SK-N-SH (cell line): ENCODE results near the gene NDUFAF8. TPM values are rescaled to one million over a fixed set of nuclear protein-coding genes. Genes with fewer than 3 reads are reported as not detected.

Experiments used
- CTCF ChIA-PET: fragments of 300-600, 350-600 bp; formaldehyde crosslinking; extraction: SDS; loops from one replicate; lab custom pipeline; 2021; lab: Yijun Ruan, JAX
- POLR2A ChIA-PET: fragments of 350-600 bp; sonication (Branson Sonifier 250); formaldehyde crosslinking; extraction: SDS; loops from one replicate; lab custom pipeline; 2020; ENCODE audit warnings: antibody characterized with exemption, inconsistent platforms; lab: Yijun Ruan, JAX
- DNase-seq: peaks from one replicate; pipeline ENCODE4 v3.0.0; 2012
- H2AFZ ChIP-seq: fragments of 200-600 bp; sonication (generic); 2 replicates; pipeline ENCODE4 v1.8.1; 2016; ENCODE audit warnings: antibody characterized with exemption, mild to moderate bottlenecking, low read depth
- H3F3A ChIP-seq: fragments of 200-600 bp; sonication (generic); replicated peaks from 2 replicates; pipeline ENCODE3; 2016; ENCODE audit warnings: antibody characterized with exemption, mild to moderate bottlenecking; ENCODE audit not compliant: insufficient read depth
- H3K27ac ChIP-seq, 2 experiments: fragments of 200-500 bp in 1 of 2; fragments of 200-600 bp in 1 of 2; sonication (Bioruptor generic) in 1 of 2; sonication (generic), shearing (Covaris generic) in 1 of 2; 2 replicates each; pipeline versions ENCODE4 v1.5.1 to v1.6.1; 2014 to 2016; ENCODE audit warnings: low read depth in 2 of 2, inconsistent platforms in 1 of 2, low read length in 1 of 2, mild to moderate bottlenecking in 1 of 2, mixed read lengths in 1 of 2
- H3K27me3 ChIP-seq: fragments of 200-600 bp; sonication (generic), shearing (Covaris generic); 2 replicates; pipeline ENCODE4 v1.6.1; 2016; ENCODE audit warnings: mixed run types; ENCODE audit not compliant: insufficient read depth
- H3K36me3 ChIP-seq, 2 experiments: fragments of 200-500 bp in 1 of 2; fragments of 200-600 bp in 1 of 2; sonication (Bioruptor generic) in 1 of 2; sonication (generic) in 1 of 2; replicated peaks in 1 of 2; 2 replicates each; pipeline versions ENCODE3 to v1.5.1; 2014 to 2016; ENCODE audit warnings: low read length in 1 of 2, mild to moderate bottlenecking in 1 of 2; ENCODE audit not compliant: insufficient read depth in 2 of 2, control insufficient read depth in 1 of 2
- H3K4me1 ChIP-seq, 2 experiments: fragments of 200-500 bp in 1 of 2; fragments of 200-600 bp in 1 of 2; sonication (Bioruptor generic) in 1 of 2; sonication (generic), shearing (Covaris generic) in 1 of 2; 2 replicates each; pipeline versions ENCODE4 v1.5.1 to v1.6.1; 2014 to 2016; ENCODE audit warnings: low read depth in 1 of 2, low read length in 1 of 2, mixed run types in 1 of 2; ENCODE audit not compliant: insufficient read depth in 2 of 2, control insufficient read depth in 1 of 2
- H3K4me2 ChIP-seq: fragments of 200-600 bp; sonication (generic), shearing (Covaris generic); 2 replicates; pipeline ENCODE4 v1.6.1; 2017; ENCODE audit warnings: mixed run types
- H3K4me3 ChIP-seq, 2 experiments: fragments of 200-500 bp in 1 of 2; fragments of 200-600 bp in 1 of 2; sonication (Bioruptor generic) in 1 of 2; sonication (generic), shearing (Covaris generic) in 1 of 2; 2 replicates each; pipeline versions ENCODE4 v1.5.1 to v1.8.1; 2014 to 2016; ENCODE audit warnings: low read depth in 2 of 2, inconsistent platforms in 1 of 2, low read length in 1 of 2, mild to moderate bottlenecking in 1 of 2, mixed read lengths in 1 of 2, moderate library complexity in 1 of 2
- H3K79me2 ChIP-seq: fragments of 200-600 bp; sonication (generic); 2 replicates; pipeline ENCODE4 v1.8.1; 2017; ENCODE audit warnings: mild to moderate bottlenecking; ENCODE audit not compliant: insufficient read depth
- H3K9ac ChIP-seq: fragments of 200-600 bp; sonication (generic); 2 replicates; pipeline ENCODE4 v1.6.1; 2017; ENCODE audit warnings: mixed run types
- H3K9me2 ChIP-seq: fragments of 200-600 bp; sonication (generic); 2 replicates; pipeline ENCODE4 v1.6.1; 2017; ENCODE audit warnings: mixed run types
- H3K9me3 ChIP-seq: fragments of 200-600 bp; sonication (generic); 2 replicates; pipeline ENCODE4 v1.6.1; 2017; ENCODE audit warnings: mixed run types, mild to moderate bottlenecking, moderate library complexity
- H4K20me1 ChIP-seq: fragments of 200-600 bp; sonication (generic); 2 replicates; pipeline ENCODE4 v1.6.1; 2017; ENCODE audit warnings: mild to moderate bottlenecking, mixed run types; ENCODE audit not compliant: insufficient read depth
- EP300 ChIP-seq, 2 experiments: IDR thresholded peaks; 2 replicates each; pipeline versions ENCODE4 v1.4.0 to v1.6.1; 2012; ENCODE audit warnings: borderline replicate concordance in 1 of 2, low read depth in 1 of 2, low read length in 1 of 2
- MAX ChIP-seq: IDR thresholded peaks from 2 replicates; pipeline ENCODE4 v1.4.0; 2012; ENCODE audit warnings: low read depth
- MEF2A ChIP-seq: IDR thresholded peaks from 2 replicates; pipeline ENCODE4 v1.4.0; 2012; ENCODE audit warnings: low read depth, borderline replicate concordance
- NFIC ChIP-seq: IDR thresholded peaks from 2 replicates; pipeline ENCODE4 v1.4.0; 2012; ENCODE audit warnings: borderline replicate concordance
- RFX5 ChIP-seq: IDR thresholded peaks from 2 replicates; pipeline ENCODE4 v1.6.1; 2012; ENCODE audit warnings: mild to moderate bottlenecking, improper control_type of control experiment, low read length
- TCF12 ChIP-seq: IDR thresholded peaks from 2 replicates; pipeline ENCODE4 v1.4.0; 2012
- WGBS: methylation state at CpG from one replicate; pipeline ENCODE4 v1.1.6; 2017; ENCODE audit warnings: low lambda C conversion rate; 5-methylcytosine and 5-hydroxymethylcytosine counted together
- polyA plus RNA-seq, 3 experiments: library from polyadenylated mRNA; depleted of rRNA; stranded (reverse); fragments of >200 nt; gene quantifications; 2 replicates each; pipeline ENCODE4 v1.2.3, GENCODE V29; 2012
- TF ChIP-seq, protein P1 (sequence below): IDR thresholded peaks from 2 replicates; pipeline ENCODE4 v1.4.0; 2012; ENCODE audit warnings: low read depth, borderline replicate concordance

Gene NDUFAF8
- polyA plus RNA-seq, 1 of the 3 experiments (the other 2 are of a cell fraction): 229 TPM

DNA sequence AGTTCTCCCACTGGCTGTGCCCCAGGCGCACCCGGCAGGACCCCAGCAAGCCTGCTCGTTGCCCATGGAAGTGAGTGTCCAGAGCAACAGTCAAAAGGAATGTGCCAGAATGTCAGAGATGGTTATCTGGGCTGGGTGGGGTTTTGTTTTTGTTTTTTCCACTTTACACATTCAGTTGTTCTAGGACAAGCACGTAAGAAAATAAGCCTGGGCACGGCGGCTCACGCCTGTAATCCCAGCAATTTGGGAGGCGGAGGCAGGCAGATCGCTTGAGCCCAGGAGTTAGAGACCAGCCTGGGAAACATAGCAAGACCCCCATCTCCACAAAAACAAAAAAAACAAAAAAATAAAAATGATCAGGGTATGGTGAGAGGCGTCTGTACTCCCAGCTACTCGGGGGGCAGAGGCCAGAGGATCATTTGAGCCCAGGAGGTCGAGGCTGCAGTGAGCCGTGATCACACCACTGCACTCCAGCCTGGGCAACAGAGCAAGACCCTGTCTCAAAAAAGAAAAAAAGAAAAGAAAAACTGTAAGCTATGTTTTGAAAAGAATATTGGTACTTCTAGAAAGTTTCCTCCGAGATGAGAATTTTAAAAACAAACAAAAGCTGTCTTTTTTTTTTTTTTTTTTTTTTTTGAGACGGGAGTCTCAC, 8.3 kb downstream of the NDUFAF8 start:
- Histone ChIP-seq H3K27me3 (no peaks in the 10 kb centered on the region), H2AFZ (no peak overlapping the region), H3K9ac (no peak overlapping the region), H3K36me3 (peaks cover 30 to 56% of the 10 kb centered on the region in 2 experiments), H3K79me2 (no peaks in the 10 kb centered on the region), H3K27ac (no peak overlapping the region), H3K4me3 (no peak overlapping the region), H3F3A (no peaks in the 10 kb centered on the region), H4K20me1 (peaks cover 6% of the 10 kb centered on the region; the same call in 1 of the 2 replicates), H3K4me2 (no peak overlapping the region), H3K9me2 (no peaks in the 10 kb centered on the region), H3K4me1 (peaks cover 0 to 37% of the 10 kb centered on the region in 2 experiments; a peak in 1 of 4 replicates), H3K9me3 (no peaks in the 10 kb centered on the region)
- TF ChIP-seq, protein P1, sequence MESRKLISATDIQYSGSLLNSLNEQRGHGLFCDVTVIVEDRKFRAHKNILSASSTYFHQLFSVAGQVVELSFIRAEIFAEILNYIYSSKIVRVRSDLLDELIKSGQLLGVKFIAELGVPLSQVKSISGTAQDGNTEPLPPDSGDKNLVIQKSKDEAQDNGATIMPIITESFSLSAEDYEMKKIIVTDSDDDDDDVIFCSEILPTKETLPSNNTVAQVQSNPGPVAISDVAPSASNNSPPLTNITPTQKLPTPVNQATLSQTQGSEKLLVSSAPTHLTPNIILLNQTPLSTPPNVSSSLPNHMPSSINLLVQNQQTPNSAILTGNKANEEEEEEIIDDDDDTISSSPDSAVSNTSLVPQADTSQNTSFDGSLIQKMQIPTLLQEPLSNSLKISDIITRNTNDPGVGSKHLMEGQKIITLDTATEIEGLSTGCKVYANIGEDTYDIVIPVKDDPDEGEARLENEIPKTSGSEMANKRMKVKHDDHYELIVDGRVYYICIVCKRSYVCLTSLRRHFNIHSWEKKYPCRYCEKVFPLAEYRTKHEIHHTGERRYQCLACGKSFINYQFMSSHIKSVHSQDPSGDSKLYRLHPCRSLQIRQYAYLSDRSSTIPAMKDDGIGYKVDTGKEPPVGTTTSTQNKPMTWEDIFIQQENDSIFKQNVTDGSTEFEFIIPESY: no peak
- TF ChIP-seq RFX5: no peak
- no peak for TF ChIP-seq MAX
- ChIA-PET POLR2A (interaction anchor here (1.4 kb wide), 1 partner anchor 8 kb away, joined by 7 read pairs; the partner anchor contains the start of genes NDUFAF8 and TEPSIN), CTCF (interaction anchor here (1.0 to 2.6 kb wide), 6 partner anchors 9 to 145 kb away, joined by 3 to 11 read pairs (median 6); partner anchors contain the start of genes NDUFAF8 and TEPSIN)
- 90% methylated on average over 15 of the region's 15 CpGs for WGBS
- no peak for DNase-seq

- CTCF ChIA-PET: interaction anchor here (1.1 to 2.6 kb wide), 4 partner anchors 9 to 146 kb away, joined by 5 to 11 read pairs (median 8); no protein-coding TSS in a partner anchor
- Histone ChIP-seq H3K9ac (no peak overlapping the region), H3K27ac (no peak overlapping the region), H4K20me1 (peaks cover 6% of the 10 kb centered on the region; the same call in 1 of the 2 replicates), H3K9me3 (no peaks in the 10 kb centered on the region), H3K9me2 (no peaks in the 10 kb centered on the region), H3K4me2 (no peak overlapping the region), H3F3A (no peaks in the 10 kb centered on the region), H3K27me3 (no peaks in the 10 kb centered on the region), H3K4me3 (no peak overlapping the region), H3K36me3 (peaks cover 30 to 58% of the 10 kb centered on the region in 2 experiments), H3K4me1 (peaks cover 0 to 44% of the 10 kb centered on the region in 2 experiments; a peak in 1 of 4 replicates), H2AFZ (no peak overlapping the region), H3K79me2 (peaks cover 9% of the 10 kb centered on the region; the same call in 1 of the 2 replicates)
- POLR2A ChIA-PET: no interaction called here
- DNase-seq: no peak
- TF ChIP-seq TCF12: no peak
- no peak for TF ChIP-seq EP300 (IDR thresholded peaks at IDR 0.05; ENCODE audit: borderline replicate concordance in 1 of 2, low read depth in 1 of 2, low read length in 1 of 2)
- no peak for TF ChIP-seq MAX
- no peak for TF ChIP-seq MEF2A
- no peak for TF ChIP-seq NFIC
- 84% methylated on average over 13 of the region's 16 CpGs for WGBS
These were observed 9.5 kb downstream of the NDUFAF8 start for GRCh38 chr17:81248649-81249048.
